ENCODE results near the gene CCNK. TPM values are rescaled to one million over a fixed set of nuclear protein-coding genes. Genes with fewer than 3 reads are reported as not detected.

The CCNK gene
- total and polyA plus RNA-seq, 2 of the 13 experiments (the other 11 are each of a cell fraction or from before 2014, with no cell fraction given) = 4.9 to 9.7 TPM

DNA sequence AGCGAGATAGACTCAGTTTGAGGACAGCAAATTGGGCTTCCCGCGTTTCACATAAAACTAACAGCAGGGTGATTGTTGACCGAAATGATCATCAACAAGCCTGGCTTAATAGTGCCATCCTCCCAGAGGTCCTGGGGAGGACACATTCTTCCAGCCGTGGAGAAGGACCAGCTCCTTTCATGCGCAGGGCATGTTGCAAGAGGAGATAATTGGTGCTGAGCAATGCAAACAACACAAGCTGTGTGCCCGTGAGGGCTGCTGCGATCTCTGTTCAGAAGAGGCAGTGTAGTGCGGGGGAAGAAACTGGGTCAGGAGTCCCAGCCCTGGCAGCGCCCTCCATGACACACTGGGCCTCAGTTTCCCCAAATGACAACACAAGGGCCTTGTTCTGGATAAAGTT, 68.5 kb downstream of the CCNK start (continued):
- TF ChIP-seq, protein P1, sequence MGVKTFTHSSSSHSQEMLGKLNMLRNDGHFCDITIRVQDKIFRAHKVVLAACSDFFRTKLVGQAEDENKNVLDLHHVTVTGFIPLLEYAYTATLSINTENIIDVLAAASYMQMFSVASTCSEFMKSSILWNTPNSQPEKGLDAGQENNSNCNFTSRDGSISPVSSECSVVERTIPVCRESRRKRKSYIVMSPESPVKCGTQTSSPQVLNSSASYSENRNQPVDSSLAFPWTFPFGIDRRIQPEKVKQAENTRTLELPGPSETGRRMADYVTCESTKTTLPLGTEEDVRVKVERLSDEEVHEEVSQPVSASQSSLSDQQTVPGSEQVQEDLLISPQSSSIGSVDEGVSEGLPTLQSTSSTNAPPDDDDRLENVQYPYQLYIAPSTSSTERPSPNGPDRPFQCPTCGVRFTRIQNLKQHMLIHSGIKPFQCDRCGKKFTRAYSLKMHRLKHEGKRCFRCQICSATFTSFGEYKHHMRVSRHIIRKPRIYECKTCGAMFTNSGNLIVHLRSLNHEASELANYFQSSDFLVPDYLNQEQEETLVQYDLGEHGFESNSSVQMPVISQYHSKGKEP (CRISPR knock-in tag; IDR thresholded peaks at IDR 0.05) = no peak
- TF ChIP-seq MYNN (CRISPR knock-in tag; IDR thresholded peaks at IDR 0.05; ENCODE audit: low read depth) (no peak), ZNF3 (CRISPR knock-in tag; IDR thresholded peaks at IDR 0.05) (no peak), ERF (CRISPR knock-in tag; IDR thresholded peaks at IDR 0.05) (0 out of 2 replicates have a peak, but pooled peaks have one; percentile 31), TBX3 (IDR thresholded peaks at IDR 0.05; ENCODE audit: borderline replicate concordance) (no peak), FOXA3 (CRISPR knock-in tag; IDR thresholded peaks at IDR 0.05) (peak; percentile 74), MEIS1 (CRISPR knock-in tag; IDR thresholded peaks at IDR 0.05; ENCODE audit: borderline replicate concordance) (no peak), SRSF9 (IDR thresholded peaks at IDR 0.05; ENCODE audit: borderline replicate concordance, insufficient read depth, low read depth, low read length, poor library complexity, severe bottlenecking) (no peak), NAIF1 (CRISPR knock-in tag; IDR thresholded peaks at IDR 0.05; ENCODE audit: borderline replicate concordance) (no peak), STAT6 (CRISPR knock-in tag; IDR thresholded peaks at IDR 0.05; ENCODE audit: borderline replicate concordance) (no peak), MIXL1 (CRISPR knock-in tag; IDR thresholded peaks at IDR 0.05) (peak; percentile 87), SMAD3 (CRISPR knock-in tag; IDR thresholded peaks at IDR 0.05) (0 out of 2 replicates have a peak, but pooled peaks have one; percentile 26), SOX13 (IDR thresholded peaks at IDR 0.05) (no peak), SOX13 (CRISPR knock-in tag; conservative IDR thresholded peaks at IDR 0.05 in 1 of 2, IDR thresholded peaks at IDR 0.05 in 1 of 2) (peak in 1 of 2 experiments; percentile 63; a peak in 2 of 4 replicates), POLR2AphosphoS2 (IDR thresholded peaks at IDR 0.05; ENCODE audit: low read depth, low read length) (no peak)
- TF ChIP-seq, protein P2, sequence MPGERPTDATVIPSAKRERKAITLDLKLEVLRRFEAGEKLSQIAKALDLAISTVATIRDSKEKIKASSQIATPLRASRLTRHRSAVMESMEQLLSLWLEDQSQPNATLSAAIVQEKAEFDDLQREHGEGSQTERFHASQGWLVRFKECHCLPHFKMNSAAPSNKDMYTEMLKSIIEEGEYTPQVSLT (CRISPR knock-in tag; IDR thresholded peaks at IDR 0.05; ENCODE audit: borderline replicate concordance, low read depth) = no peak
- TF ChIP-seq, protein P3, sequence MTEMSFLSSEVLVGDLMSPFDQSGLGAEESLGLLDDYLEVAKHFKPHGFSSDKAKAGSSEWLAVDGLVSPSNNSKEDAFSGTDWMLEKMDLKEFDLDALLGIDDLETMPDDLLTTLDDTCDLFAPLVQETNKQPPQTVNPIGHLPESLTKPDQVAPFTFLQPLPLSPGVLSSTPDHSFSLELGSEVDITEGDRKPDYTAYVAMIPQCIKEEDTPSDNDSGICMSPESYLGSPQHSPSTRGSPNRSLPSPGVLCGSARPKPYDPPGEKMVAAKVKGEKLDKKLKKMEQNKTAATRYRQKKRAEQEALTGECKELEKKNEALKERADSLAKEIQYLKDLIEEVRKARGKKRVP (CRISPR knock-in tag; IDR thresholded peaks at IDR 0.05) = no peak
- TF ChIP-seq, protein P4, sequence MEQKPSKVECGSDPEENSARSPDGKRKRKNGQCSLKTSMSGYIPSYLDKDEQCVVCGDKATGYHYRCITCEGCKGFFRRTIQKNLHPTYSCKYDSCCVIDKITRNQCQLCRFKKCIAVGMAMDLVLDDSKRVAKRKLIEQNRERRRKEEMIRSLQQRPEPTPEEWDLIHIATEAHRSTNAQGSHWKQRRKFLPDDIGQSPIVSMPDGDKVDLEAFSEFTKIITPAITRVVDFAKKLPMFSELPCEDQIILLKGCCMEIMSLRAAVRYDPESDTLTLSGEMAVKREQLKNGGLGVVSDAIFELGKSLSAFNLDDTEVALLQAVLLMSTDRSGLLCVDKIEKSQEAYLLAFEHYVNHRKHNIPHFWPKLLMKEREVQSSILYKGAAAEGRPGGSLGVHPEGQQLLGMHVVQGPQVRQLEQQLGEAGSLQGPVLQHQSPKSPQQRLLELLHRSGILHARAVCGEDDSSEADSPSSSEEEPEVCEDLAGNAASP (CRISPR knock-in tag; IDR thresholded peaks at IDR 0.05; ENCODE audit: borderline replicate concordance) = no peak
- TF ChIP-seq, protein P5, sequence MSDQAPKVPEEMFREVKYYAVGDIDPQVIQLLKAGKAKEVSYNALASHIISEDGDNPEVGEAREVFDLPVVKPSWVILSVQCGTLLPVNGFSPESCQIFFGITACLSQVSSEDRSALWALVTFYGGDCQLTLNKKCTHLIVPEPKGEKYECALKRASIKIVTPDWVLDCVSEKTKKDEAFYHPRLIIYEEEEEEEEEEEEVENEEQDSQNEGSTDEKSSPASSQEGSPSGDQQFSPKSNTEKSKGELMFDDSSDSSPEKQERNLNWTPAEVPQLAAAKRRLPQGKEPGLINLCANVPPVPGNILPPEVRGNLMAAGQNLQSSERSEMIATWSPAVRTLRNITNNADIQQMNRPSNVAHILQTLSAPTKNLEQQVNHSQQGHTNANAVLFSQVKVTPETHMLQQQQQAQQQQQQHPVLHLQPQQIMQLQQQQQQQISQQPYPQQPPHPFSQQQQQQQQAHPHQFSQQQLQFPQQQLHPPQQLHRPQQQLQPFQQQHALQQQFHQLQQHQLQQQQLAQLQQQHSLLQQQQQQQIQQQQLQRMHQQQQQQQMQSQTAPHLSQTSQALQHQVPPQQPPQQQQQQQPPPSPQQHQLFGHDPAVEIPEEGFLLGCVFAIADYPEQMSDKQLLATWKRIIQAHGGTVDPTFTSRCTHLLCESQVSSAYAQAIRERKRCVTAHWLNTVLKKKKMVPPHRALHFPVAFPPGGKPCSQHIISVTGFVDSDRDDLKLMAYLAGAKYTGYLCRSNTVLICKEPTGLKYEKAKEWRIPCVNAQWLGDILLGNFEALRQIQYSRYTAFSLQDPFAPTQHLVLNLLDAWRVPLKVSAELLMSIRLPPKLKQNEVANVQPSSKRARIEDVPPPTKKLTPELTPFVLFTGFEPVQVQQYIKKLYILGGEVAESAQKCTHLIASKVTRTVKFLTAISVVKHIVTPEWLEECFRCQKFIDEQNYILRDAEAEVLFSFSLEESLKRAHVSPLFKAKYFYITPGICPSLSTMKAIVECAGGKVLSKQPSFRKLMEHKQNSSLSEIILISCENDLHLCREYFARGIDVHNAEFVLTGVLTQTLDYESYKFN (CRISPR knock-in tag; conservative IDR thresholded peaks at IDR 0.05) = peak; percentile 32; the same call in 1 of the 2 replicates

All from HepG2 (cell line).